Right lobe of liver (tissue), 6 donors: ENCODE measurements around the gene ARSB. TPM values are rescaled to one million over a fixed set of nuclear protein-coding genes. Genes with fewer than 3 reads are reported as not detected.
A peak's percentile ranks its signal among the peaks of the same experiment; 100 is the strongest.

ENCODE experiments used
- ATAC-seq, 4 donors: fragments of 200-7000 bp; cut with Tn5 transposase; one replicate each; pipeline ENCODE4 v1.9.1; 2020; ENCODE audit warnings: mild to moderate bottlenecking in 4 of 4, moderate library complexity in 4 of 4
- DNase-seq, 3 donors: peaks; one replicate each; pipeline ENCODE4 v3.0.0-alpha.2; 2020
- H3K27ac ChIP-seq, 3 donors: fragments of 200-600 bp; one replicate each; pipeline ENCODE4 v1.8.0; 2022
- H3K27me3 ChIP-seq, 2 donors: fragments of 200-600 bp; one replicate each; pipeline ENCODE4 v1.8.0; 2022
- H3K36me3 ChIP-seq, 4 donors: fragments of 200-600 bp; sonication (generic) in 1 of 4; one replicate each; pipeline versions ENCODE4 v1.5.1 to v1.8.0; 2017 to 2022; ENCODE audit warnings: control low read depth in 1 of 4
- H3K4me1 ChIP-seq, 4 donors: fragments of 200-600 bp; sonication (generic) in 1 of 4; one replicate each; pipeline versions ENCODE4 v1.5.1 to v1.8.0; 2017 to 2022; ENCODE audit warnings: control low read depth in 1 of 4
- H3K4me3 ChIP-seq, 3 donors: fragments of 200-600 bp; one replicate each; pipeline ENCODE4 v1.8.0; 2022
- H3K9me3 ChIP-seq, 4 donors: fragments of 200-600 bp; sonication (generic) in 1 of 4; one replicate each; pipeline versions ENCODE4 v1.5.1 to v1.8.0; 2017 to 2022; ENCODE audit warnings: control low read depth in 1 of 4
- CTCF ChIP-seq, 4 donors: fragments of 200-600 bp in 3 of 4; fragments of 450-650 bp in 1 of 4; IDR thresholded peaks; one replicate each; pipeline versions ENCODE4 v1.5.1 to v1.8.0; 2016 to 2022; ENCODE audit warnings: antibody characterized with exemption in 4 of 4, mild to moderate bottlenecking in 2 of 4
- POLR2A ChIP-seq: fragments of 450-650 bp; IDR thresholded peaks from one replicate; pipeline ENCODE4 v1.6.1; 2017; ENCODE audit warnings: antibody characterized with exemption, mild to moderate bottlenecking
- WGBS: methylation state at CpG from one replicate; pipeline ENCODE4 v1.1.6; 2018; ENCODE audit warnings: low coverage, low lambda C conversion rate; ENCODE audit not compliant: insufficient coverage; ENCODE audit errors: missing lambda C conversion rate; 5-methylcytosine and 5-hydroxymethylcytosine counted together
- intact Hi-C, 2 donors: fragments of 100-400 bp; cut with DNase I; formaldehyde crosslinking; loops; one replicate each; pipeline versions ENCODE4 v1.11.2 to v1.14.1; 2022
- total RNA-seq, 6 experiments: library from RNA; depleted of rRNA in 2 of 6; stranded (reverse); fragments of >200 nt in 2 of 6; fragmentation: NEBNext Ultra II Directional in 3 of 6; extraction: Animal tissue kit (Norgen Biotek cat#: 25700) in 3 of 6; gene quantifications; one replicate each; pipeline versions ENCODE4 v1.1.0 to v1.2.4, GENCODE V29; 2016 to 2023
- donor health status: DM: no; HTN: yes; CAD: no.
- donor health status: DM: no; HTN: no; CAD: no.
- donor health status: DM: no; HTN: no; CAD: no.
- donor health status: DM: no; HTN: yes; CAD: no.
- donor health status: DM: no; HTN: yes; CAD: no.

Gene ARSB
- total RNA-seq, 6 experiments from 2014 or later, result 5.0 to 11.7 (median 8.7) TPM

- Histone ChIP-seq H3K27me3 (no peaks in the 10 kb centered on the region), H3K36me3 (no peaks in the 10 kb centered on the region), H3K9me3 (no peaks in the 10 kb centered on the region), H3K4me3 (no peak overlapping the region), H3K4me1 (no peaks in the 10 kb centered on the region), H3K27ac (no peak overlapping the region)
- ATAC-seq (no peak), DNase-seq (no peak)
- TF ChIP-seq CTCF (IDR thresholded peaks at IDR 0.05), result no peak
- TF ChIP-seq POLR2A, result no peak
- intact Hi-C loops, result no loop called here
- 61% methylated on average over 6 of the region's 8 CpGs for WGBS
Observed at GRCh38 chr5:78797936-78798672, 187.0 kb downstream of the ARSB start.

DNA sequence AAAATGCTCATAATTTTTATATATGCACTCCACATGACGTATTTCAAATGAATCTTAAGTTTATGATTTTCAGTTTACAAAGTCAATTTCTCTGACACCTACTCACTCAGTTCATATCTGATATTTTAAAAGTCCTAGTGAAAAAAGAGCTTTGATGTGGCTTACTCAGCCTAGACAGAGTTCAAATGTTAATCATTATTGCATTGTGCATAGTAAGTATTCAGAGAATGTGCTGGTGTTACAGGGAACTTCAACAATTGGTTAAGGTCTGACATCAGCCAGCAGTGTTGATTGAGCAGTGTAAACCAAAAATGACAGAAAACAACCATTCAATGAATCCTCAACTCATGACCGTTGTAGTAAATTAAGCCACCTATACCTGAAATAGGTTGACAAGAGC lies 189.4 kb downstream of the ARSB start:
- no peaks in the 10 kb centered on the region for H3K4me1 ChIP-seq
- no peaks in the 10 kb centered on the region for H3K9me3 ChIP-seq
- H3K27ac ChIP-seq, result no peak overlapping the region
- no peaks in the 10 kb centered on the region for H3K36me3 ChIP-seq
- TF ChIP-seq CTCF (IDR thresholded peaks at IDR 0.05) (no peak), POLR2A (no peak)
- ATAC-seq, result peak in 1 of 4 donors; percentile 67
- H3K4me3 ChIP-seq, result no peak overlapping the region
- no peak for DNase-seq
- WGBS, result 78% methylated on average over 2 of the region's 2 CpGs
- H3K27me3 ChIP-seq, result no peaks in the 10 kb centered on the region
- intact Hi-C loops, result no loop called here

GRCh38 chr5:78794693-78795215 lies 190.4 kb downstream of the ARSB start:
- H3K27ac ChIP-seq, result no peak overlapping the region
- DNase-seq (no peak), ATAC-seq (no peak)
- H3K9me3 ChIP-seq, result no peaks in the 10 kb centered on the region
- H3K27me3 ChIP-seq, result no peaks in the 10 kb centered on the region
- no peaks in the 10 kb centered on the region for H3K36me3 ChIP-seq
- no peak for TF ChIP-seq CTCF (IDR thresholded peaks at IDR 0.05)
- TF ChIP-seq POLR2A, result no peak
- WGBS, result 83% methylated on average over 1 of the region's 1 CpG
- H3K4me1 ChIP-seq, result no peaks in the 10 kb centered on the region
- intact Hi-C loops, result no loop called here
- no peak overlapping the region for H3K4me3 ChIP-seq

- WGBS, result 88% methylated on average over 7 of the region's 7 CpGs
- H3K4me3 ChIP-seq, result no peak overlapping the region
- no peak for DNase-seq
- H3K27me3 ChIP-seq, result no peaks in the 10 kb centered on the region
- intact Hi-C loops, result no loop called here
- no peaks in the 10 kb centered on the region for H3K9me3 ChIP-seq
- H3K27ac ChIP-seq, result no peak overlapping the region
- H3K4me1 ChIP-seq, result no peaks in the 10 kb centered on the region
- ATAC-seq, result no peak
- H3K36me3 ChIP-seq, result no peaks in the 10 kb centered on the region
- no peak for TF ChIP-seq POLR2A
- no peak for TF ChIP-seq CTCF (IDR thresholded peaks at IDR 0.05)
Observed at GRCh38 chr5:78793907-78794662, 191.0 kb downstream of the ARSB start.
